GM12878 (cell line): Measurements from ENCODE around the gene ADCY7. TPM values are rescaled to one million over a fixed set of nuclear protein-coding genes. Genes with fewer than 3 reads are reported as not detected.

Experiments used
- ATAC-seq: fragments of 200-7000 bp; cut with Tn5 transposase; 3 replicates; pipeline ENCODE4 v1.9.1; 2020; ENCODE audit warnings: mild to moderate bottlenecking, moderate library complexity
- BruUV-seq: library from RNA; stranded (reverse); fragments of 400-500 nt; replicated peaks from 2 replicates; lab custom pipeline; 2021; lab: Mats Ljungman, UMichigan
- CTCF ChIA-PET: fragments of 300-600 bp; sonication (Branson Sonifier 250); formaldehyde crosslinking; extraction: SDS; loops from one replicate; lab custom pipeline; 2021; ENCODE audit warnings: inconsistent platforms; lab: Yijun Ruan, JAX
- POLR2A ChIA-PET: fragments of 350-600 bp; formaldehyde crosslinking; extraction: SDS; loops from one replicate; lab custom pipeline; 2021; ENCODE audit warnings: inconsistent platforms; lab: Charles Lee
- RAD21 ChIA-PET: fragments of 300-600 bp; sonication (Branson Sonifier 250); formaldehyde crosslinking; loops from one replicate; lab custom pipeline; 2023; ENCODE audit warnings: antibody characterized with exemption; ENCODE audit not compliant: unreplicated experiment; lab: Charles Lee
- SMC1A ChIA-PET: fragments of 300-600 bp; sonication (Branson Sonifier 250); formaldehyde crosslinking; loops from one replicate; lab custom pipeline; 2023; ENCODE audit not compliant: unreplicated experiment, uncharacterized antibody; lab: Charles Lee
- DNase-seq: peaks from one replicate; pipeline ENCODE4 v3.0.0-alpha.2; 2011; ENCODE audit warnings: low read depth, low spot score
- FAIRE-seq: peaks from 3 replicates; lab custom pipeline; 2011; peaks lifted over from hg19 to GRCh38; lab: Jason Lieb, UNC
- H2AFZ ChIP-seq: 2 replicates; pipeline ENCODE4 v1.6.0; 2011; ENCODE audit warnings: low read depth, low read length, control low read depth; ENCODE audit not compliant: control insufficient read depth
- H3K27ac ChIP-seq: 2 replicates; pipeline ENCODE4 v1.5.1; 2011; ENCODE audit warnings: control low read depth; ENCODE audit not compliant: control insufficient read depth, insufficient read depth
- H3K27me3 ChIP-seq, 2 experiments: replicated peaks in 1 of 2; 2 replicates each; pipeline versions ENCODE4 v1.6.0 to v1.6.1; 2011; ENCODE audit warnings: low read length in 1 of 2; ENCODE audit not compliant: control insufficient read depth in 2 of 2, insufficient read depth in 2 of 2
- H3K36me3 ChIP-seq, 2 experiments: 2 replicates each; pipeline ENCODE4 v1.5.1; 2011; ENCODE audit warnings: low read length in 1 of 2; ENCODE audit not compliant: control insufficient read depth in 2 of 2, insufficient read depth in 2 of 2
- H3K4me1 ChIP-seq: 2 replicates; pipeline ENCODE4 v1.6.1; 2011; ENCODE audit warnings: mild to moderate bottlenecking, low read length, moderate library complexity, mixed read lengths; ENCODE audit not compliant: control insufficient read depth, insufficient read depth
- H3K4me2 ChIP-seq: 2 replicates; pipeline ENCODE4 v1.6.0; 2011; ENCODE audit warnings: control low read depth; ENCODE audit not compliant: control insufficient read depth, insufficient read depth
- H3K4me3 ChIP-seq: fragments of 200-600 bp; sonication (generic); 2 replicates; pipeline ENCODE4 v1.5.1; 2016
- H3K79me2 ChIP-seq: 2 replicates; pipeline ENCODE4 v1.6.0; 2011; ENCODE audit warnings: low read length; ENCODE audit not compliant: control insufficient read depth, insufficient read depth
- H3K9ac ChIP-seq: 2 replicates; pipeline ENCODE4 v1.8.0; 2011; ENCODE audit warnings: low read length, control low read depth, mixed read lengths; ENCODE audit not compliant: control insufficient read depth, insufficient read depth
- H3K9me3 ChIP-seq: replicated peaks from 3 replicates; pipeline ENCODE4 v1.5.1; 2011; ENCODE audit warnings: mild to moderate bottlenecking, low read length; ENCODE audit not compliant: control insufficient read depth, insufficient read depth
- H4K20me1 ChIP-seq: 2 replicates; pipeline ENCODE4 v1.6.0; 2011; ENCODE audit not compliant: control insufficient read depth, insufficient read depth
- ATF3 ChIP-seq: IDR thresholded peaks from 2 replicates; pipeline ENCODE4 v1.6.1; 2011; ENCODE audit warnings: low read depth, mild to moderate bottlenecking, low read length, moderate library complexity, borderline replicate concordance; ENCODE audit errors: extremely low read depth
- BCLAF1 ChIP-seq: fragments of 450-650 bp; IDR thresholded peaks from 2 replicates; pipeline ENCODE4 v1.6.1; 2017; ENCODE audit warnings: antibody characterized with exemption, mild to moderate bottlenecking, moderate library complexity
- CEBPB ChIP-seq, 2 experiments: fragments of 150-350 bp in 1 of 2; IDR thresholded peaks; 2 replicates each; pipeline ENCODE4 v1.6.1; 2012 to 2014; ENCODE audit warnings: low read depth in 2 of 2, low read length in 2 of 2, borderline replicate concordance in 1 of 2, inconsistent platforms in 1 of 2
- E2F4 ChIP-seq: IDR thresholded peaks from 2 replicates; pipeline ENCODE4 v1.6.1; 2012; ENCODE audit warnings: low read depth, low read length, improper control_type of control experiment
- EED ChIP-seq: sonication (generic); IDR thresholded peaks from 2 replicates; pipeline ENCODE4 v1.6.1; 2016; ENCODE audit warnings: antibody characterized with exemption, low read depth
- FOXK2 ChIP-seq: fragments of 450-650 bp; IDR thresholded peaks from 2 replicates; pipeline ENCODE4 v1.6.1; 2017; ENCODE audit warnings: mild to moderate bottlenecking, moderate library complexity
- HSF1 ChIP-seq: fragments of 150-350 bp; IDR thresholded peaks from 2 replicates; pipeline ENCODE4 v1.6.1; 2014; ENCODE audit warnings: mild to moderate bottlenecking, low read depth, low read length
- PKNOX1 ChIP-seq: fragments of 450-650 bp; IDR thresholded peaks from 2 replicates; pipeline ENCODE4 v1.6.1; 2016; ENCODE audit warnings: mild to moderate bottlenecking
- POLR2AphosphoS5 ChIP-seq: IDR thresholded peaks from 2 replicates; pipeline ENCODE4 v1.6.1; 2011; ENCODE audit warnings: mild to moderate bottlenecking, low read length, inconsistent platforms
- SIN3A ChIP-seq: IDR thresholded peaks from 2 replicates; pipeline ENCODE4 v1.6.1; 2012; ENCODE audit warnings: low read depth, low read length, improper control_type of control experiment
- ZSCAN29 ChIP-seq: fragments of 450-650 bp; IDR thresholded peaks from 2 replicates; pipeline ENCODE4 v1.6.1; 2017; ENCODE audit warnings: mild to moderate bottlenecking, moderate library complexity
- WGBS: methylation state at CpG from one replicate; pipeline ENCODE4 v1.1.6; 2016; ENCODE audit warnings: low lambda C conversion rate; ENCODE audit not compliant: insufficient replicate concordance, insufficient coverage; ENCODE audit errors: missing lambda C conversion rate; 5-methylcytosine and 5-hydroxymethylcytosine counted together
- in situ Hi-C: fragments of 300-500 bp; cut with MboI; formaldehyde crosslinking; loops from 9 replicates; pipeline ENCODE4 v1.14.3; 2018; ENCODE audit warnings: mixed read lengths
- intact Hi-C: fragments of 100-400 bp; cut with micrococcal nuclease; formaldehyde crosslinking; loops from one replicate; pipeline ENCODE4 v1.14.2; 2022; ENCODE audit not compliant: unreplicated experiment
- polyA plus RNA-seq, 11 experiments: library from polyadenylated mRNA; depleted of rRNA in 4 of 11; unstranded in 6 of 11; stranded (reverse) in 5 of 11; fragments of >200 nt; fragmentation: Nextera tagmentation in 4 of 11; fragmentation: Illumina TruSeq in 1 of 11; extraction: Ambion mirVana in 4 of 11; extraction: Trizol in 1 of 11; gene quantifications; 1 replicate in 1 of 11; 2 replicates in 10 of 11; pipeline versions ENCODE4 v1.2.1 to v1.2.3, GENCODE V29; 2011 to 2016; ENCODE audit warnings: inconsistent platforms in 2 of 11, missing spikeins in 2 of 11, low read depth in 1 of 11
- total RNA-seq, 4 experiments: library from RNA; depleted of rRNA in 3 of 4; stranded (reverse); fragments of >200 nt in 3 of 4; fragmentation: Illumina TruSeq in 1 of 4; extraction: Trizol in 1 of 4; gene quantifications; 2 replicates each; pipeline versions ENCODE4 v1.2.1 to v1.2.3, GENCODE V29; 2013 to 2021

Gene ADCY7
- total and polyA plus RNA-seq, 10 of the 15 experiments (the other 5 are each of a cell fraction or from before 2014, with no cell fraction given) = 1.2 to 87.9 (median 24.4) TPM

- RAD21 ChIA-PET = interaction anchor here (0.9 to 2.9 kb wide), 8 partner anchors 10 to 561 kb away, joined by 3 to 12 read pairs (median 4); partner anchors contain the start of gene CNEP1R1
- TF ChIP-seq ATF3 (no peak), POLR2AphosphoS5 (no peak), CEBPB (IDR thresholded peaks at IDR 0.05; ENCODE audit: borderline replicate concordance in 1 of 2, low read depth in 2 of 2, low read length in 2 of 2) (no peak), PKNOX1 (0 out of 2 replicates have a peak, but pooled peaks have one; percentile 10), HSF1 (peak; percentile 88; the same call in 1 of the 2 replicates), BCLAF1 (no peak), SIN3A (no peak), EED (no peak), FOXK2 (no peak), E2F4 (no peak), ZSCAN29 (no peak)
Observed at GRCh38 chr16:50245417-50246298, 20.7 kb upstream of the ADCY7 start.

More at GRCh38 chr16:50245417-50246298, 20.7 kb upstream of the ADCY7 start:
- BruUV-seq = no TSS peak
- no peaks in the 10 kb centered on the region for H3K27me3 ChIP-seq
- no peak overlapping the region for H3K27ac ChIP-seq
- peak overlapping the region; percentile 98 for H3K4me2 ChIP-seq
- peak overlapping the region; percentile 77 for H2AFZ ChIP-seq
- H3K79me2 ChIP-seq = no peaks in the 10 kb centered on the region
- peak overlapping the region; percentile 55 for H3K9ac ChIP-seq
- ATAC-seq (peak; percentile 88), DNase-seq (no peak), FAIRE-seq (no peak)
- SMC1A ChIA-PET = interaction anchor here (0.7 to 1.8 kb wide), 5 partner anchors 9 to 110 kb away, joined by 3 to 5 read pairs (median 4); no protein-coding TSS in a partner anchor
- CTCF ChIA-PET = interaction anchor here (1.2 to 11.2 kb wide), 5 partner anchors 9 to 220 kb away, joined by 3 to 102 read pairs (median 5); partner anchors contain the start of gene CNEP1R1
- no peaks in the 10 kb centered on the region for H3K36me3 ChIP-seq
- POLR2A ChIA-PET = no interaction called here
- H3K4me3 ChIP-seq = peak overlapping the region; percentile 75
- H3K4me1 ChIP-seq = no peaks in the 10 kb centered on the region
- no peaks in the 10 kb centered on the region for H3K9me3 ChIP-seq
- 8% methylated on average over 21 of the region's 74 CpGs for WGBS
- no peaks in the 10 kb centered on the region for H4K20me1 ChIP-seq
- intact Hi-C loops = loop anchor here (10.0 kb wide), 2 partner anchors 109 to 559 kb away; no protein-coding TSS in a partner anchor
- in situ Hi-C loops = no loop called here
